KOPT-K1 (cell line): Measurements from ENCODE around the gene SIGLEC5.
"Not testable (repeated sequence)": the region's sequence is repeated elsewhere in the genome, so short reads cannot be mapped to it uniquely, and the experiment has no call there.

ENCODE experiments used
- H3K27ac ChIP-seq: fragments of 200-600 bp; sonication (generic); 2 replicates; pipeline ENCODE4 v1.5.1; 2016; ENCODE audit warnings: antibody characterized with exemption, mild to moderate bottlenecking, low read depth, low read length; ENCODE audit not compliant: poor library complexity, severe bottlenecking
- H3K36me3 ChIP-seq: fragments of 200-600 bp; sonication (generic); 2 replicates; pipeline ENCODE4 v1.5.1; 2017; ENCODE audit warnings: antibody characterized with exemption, mild to moderate bottlenecking, low read length, moderate library complexity; ENCODE audit not compliant: insufficient read depth
- H3K9me3 ChIP-seq: fragments of 200-600 bp; sonication (generic); 2 replicates; pipeline ENCODE4 v1.5.1; 2017; ENCODE audit warnings: antibody characterized with exemption, low read length, mild to moderate bottlenecking; ENCODE audit not compliant: insufficient read depth, poor library complexity, severe bottlenecking

SIGLEC5 gene

GRCh38 chr19:51630315-51630714, at the start of gene SIGLEC5:
TSS of gene SIGLEC5 (minus strand) at chr19:51630401. CDS start at chr19:51630335, 66 bp downstream.
- not testable (repeated sequence) for H3K9me3 ChIP-seq, H3K36me3 ChIP-seq, H3K27ac ChIP-seq

GRCh38 chr19:51676566-51677083, 46.4 kb upstream of the SIGLEC5 start:
- no peak overlapping the region for H3K27ac ChIP-seq
- H3K9me3 ChIP-seq = peaks cover 15% of the 10 kb centered on the region
- H3K36me3 ChIP-seq = no peaks in the 10 kb centered on the region

GRCh38 chr19:51675911-51676565, 45.8 kb upstream of the SIGLEC5 start:
- H3K27ac ChIP-seq, H3K36me3 ChIP-seq: not testable (repeated sequence)
- H3K9me3 ChIP-seq = peaks cover 19% of the 10 kb centered on the region

- no peak overlapping the region for H3K27ac ChIP-seq
- H3K36me3 ChIP-seq = no peaks in the 10 kb centered on the region
- H3K9me3 ChIP-seq = peaks cover 13% of the 10 kb centered on the region
Observed at GRCh38 chr19:51668216-51668615, 38.0 kb upstream of the SIGLEC5 start.

GRCh38 chr19:51664997-51665396, 34.8 kb upstream of the SIGLEC5 start:
- H3K36me3 ChIP-seq = no peaks in the 10 kb centered on the region
- H3K9me3 ChIP-seq = peaks cover under 1% of the 10 kb centered on the region
- H3K27ac ChIP-seq = no peak overlapping the region

- no peaks in the 10 kb centered on the region for H3K9me3 ChIP-seq
- H3K36me3 ChIP-seq = no peaks in the 10 kb centered on the region
- H3K27ac ChIP-seq = no peak overlapping the region
Observed at GRCh38 chr19:51664131-51664530, 33.9 kb upstream of the SIGLEC5 start.

- H3K36me3 ChIP-seq = no peaks in the 10 kb centered on the region
- H3K27ac ChIP-seq = no peak overlapping the region
- H3K9me3 ChIP-seq = no peaks in the 10 kb centered on the region
Observed at GRCh38 chr19:51663650-51664049, 33.4 kb upstream of the SIGLEC5 start.

GRCh38 chr19:51660975-51661600, 30.9 kb upstream of the SIGLEC5 start:
- no peaks in the 10 kb centered on the region for H3K36me3 ChIP-seq
- H3K9me3 ChIP-seq = no peaks in the 10 kb centered on the region
- no peak overlapping the region for H3K27ac ChIP-seq

GRCh38 chr19:51654783-51655182, 24.6 kb upstream of the SIGLEC5 start:
- Histone ChIP-seq H3K36me3 (no peaks in the 10 kb centered on the region), H3K27ac (no peak overlapping the region), H3K9me3 (no peaks in the 10 kb centered on the region)

GRCh38 chr19:51653162-51653561, 23.0 kb upstream of the SIGLEC5 start:
- Histone ChIP-seq H3K36me3 (no peaks in the 10 kb centered on the region), H3K27ac (no peak overlapping the region), H3K9me3 (no peaks in the 10 kb centered on the region)

- Histone ChIP-seq H3K36me3 (no peaks in the 10 kb centered on the region), H3K27ac (no peak overlapping the region), H3K9me3 (no peaks in the 10 kb centered on the region)
Observed at GRCh38 chr19:51652266-51652665, 22.1 kb upstream of the SIGLEC5 start.

GRCh38 chr19:51651216-51651846, 21.1 kb upstream of the SIGLEC5 start:
- no peaks in the 10 kb centered on the region for H3K9me3 ChIP-seq
- H3K27ac ChIP-seq = no peak overlapping the region
- H3K36me3 ChIP-seq = no peaks in the 10 kb centered on the region

GRCh38 chr19:51647318-51647717, 17.1 kb upstream of the SIGLEC5 start:
- Histone ChIP-seq H3K36me3 (no peaks in the 10 kb centered on the region), H3K9me3 (no peaks in the 10 kb centered on the region), H3K27ac (no peak overlapping the region)

- H3K27ac ChIP-seq, H3K9me3 ChIP-seq, H3K36me3 ChIP-seq: not testable (repeated sequence)
Observed at GRCh38 chr19:51646730-51647129, 16.5 kb upstream of the SIGLEC5 start, which contains the start of gene SIGLEC14. TSS of gene SIGLEC14 (minus strand) at chr19:51646825. CDS start at chr19:51646759, 66 bp downstream.

GRCh38 chr19:51644636-51645271, 14.6 kb upstream of the SIGLEC5 start:
- H3K9me3 ChIP-seq = no peaks in the 10 kb centered on the region
- H3K36me3 ChIP-seq = no peaks in the 10 kb centered on the region
- no peak overlapping the region for H3K27ac ChIP-seq
